Forelimb muscle (tissue), 1 donor: ENCODE measurements around the gene PITX1. TPM values are rescaled to one million over a fixed set of nuclear protein-coding genes. Genes with fewer than 3 reads are reported as not detected.
"Not testable (repeated sequence)": the region's sequence is repeated elsewhere in the genome, so short reads cannot be mapped to it uniquely, and the experiment has no call there.

Experiments
- DNase-seq: peaks from one replicate; pipeline ENCODE4 v3.0.0-alpha.2; 2013; ENCODE audit warnings: low read depth
- polyA plus RNA-seq: library from polyadenylated mRNA; unstranded; fragments of 120-200 nt; gene quantifications from one replicate; pipeline ENCODE4 v1.2.1, GENCODE V29; 2013; ENCODE audit not compliant: insufficient read length

Gene PITX1
- 17.8 TPM for polyA plus RNA-seq

DNA sequence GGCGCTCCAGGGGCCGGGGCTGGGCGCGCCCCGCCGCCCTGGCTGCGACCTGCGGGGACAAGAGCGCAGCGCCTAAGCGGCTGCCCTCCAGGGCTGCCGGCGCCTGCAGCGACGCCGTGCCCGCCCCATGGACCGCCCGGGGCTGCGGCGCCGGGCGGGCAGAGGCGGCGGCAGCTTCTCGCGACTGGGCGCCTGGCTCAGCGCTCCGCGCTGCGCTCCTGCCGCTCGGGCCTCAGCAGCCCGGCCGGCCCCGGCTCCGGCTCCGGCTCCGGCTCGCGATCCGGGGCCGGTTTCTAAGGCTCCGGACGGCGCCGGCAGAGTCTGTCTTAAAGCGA, at the start of gene PITX1:
TSS of gene PITX1 (minus strand) at position 328 of the 335 bp plus-strand sequence. CDS start 347 bp downstream, outside the sequence.
- DNase-seq: no peak

DNA sequence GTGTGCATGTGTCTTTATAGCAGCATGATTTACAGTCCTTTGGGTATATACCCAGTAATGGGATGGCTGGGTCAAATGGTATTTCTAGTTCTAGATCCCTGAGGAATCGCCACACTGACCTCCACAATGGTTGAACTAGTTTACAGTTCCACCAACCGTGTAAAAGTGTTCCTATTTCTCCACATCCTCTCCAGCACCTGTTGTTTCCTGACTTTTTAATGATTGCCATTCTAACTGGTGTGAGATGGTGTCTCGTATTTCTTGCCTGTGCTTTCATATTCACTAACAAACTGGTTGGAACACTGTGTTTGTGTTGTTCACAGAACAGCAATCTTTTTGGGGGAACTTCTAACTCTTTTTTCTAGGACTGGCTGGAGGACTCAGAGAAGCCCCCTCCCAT, 49.3 kb upstream of the PITX1 start:
- not testable (repeated sequence) for DNase-seq

DNA sequence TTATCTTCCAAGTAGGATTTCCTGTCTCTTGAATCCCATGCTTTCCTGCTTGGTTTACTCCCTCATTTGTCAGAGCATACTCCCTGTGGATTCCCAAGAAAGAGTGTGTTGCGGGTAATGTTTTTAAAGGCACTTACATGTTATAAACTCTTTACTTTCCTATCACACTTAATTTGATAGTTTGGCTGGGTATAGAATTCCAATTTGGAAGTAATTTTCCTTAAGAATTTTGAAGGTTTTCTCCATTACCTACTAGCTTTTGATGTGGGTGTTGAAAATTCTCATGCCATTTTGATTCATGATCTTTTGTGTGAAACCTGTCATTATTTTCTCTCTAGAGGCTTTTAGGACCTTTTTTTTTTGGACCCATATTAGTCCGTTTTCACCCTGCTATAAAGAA, 47.2 kb upstream of the PITX1 start:
- no peak for DNase-seq

DNA sequence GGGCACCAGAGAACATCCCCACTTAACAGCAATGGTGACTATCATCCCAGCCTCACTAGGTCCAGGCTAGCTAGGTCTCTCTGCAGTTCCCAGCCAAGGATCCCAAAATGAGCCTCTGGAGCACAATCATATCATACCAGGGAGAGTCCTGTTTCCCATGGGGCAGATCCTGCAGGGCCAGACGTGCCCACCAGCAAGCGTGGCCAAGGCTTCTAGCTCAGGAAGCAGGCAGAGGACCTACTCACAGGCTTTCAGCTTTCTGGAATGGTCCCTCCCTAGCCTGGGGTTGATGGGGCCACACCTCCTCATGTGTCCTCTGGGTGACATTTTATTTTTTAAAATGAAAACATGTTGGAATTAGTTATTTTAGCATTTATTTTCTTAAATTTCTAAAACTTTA, 45.7 kb upstream of the PITX1 start:
- DNase-seq: no peak

DNA sequence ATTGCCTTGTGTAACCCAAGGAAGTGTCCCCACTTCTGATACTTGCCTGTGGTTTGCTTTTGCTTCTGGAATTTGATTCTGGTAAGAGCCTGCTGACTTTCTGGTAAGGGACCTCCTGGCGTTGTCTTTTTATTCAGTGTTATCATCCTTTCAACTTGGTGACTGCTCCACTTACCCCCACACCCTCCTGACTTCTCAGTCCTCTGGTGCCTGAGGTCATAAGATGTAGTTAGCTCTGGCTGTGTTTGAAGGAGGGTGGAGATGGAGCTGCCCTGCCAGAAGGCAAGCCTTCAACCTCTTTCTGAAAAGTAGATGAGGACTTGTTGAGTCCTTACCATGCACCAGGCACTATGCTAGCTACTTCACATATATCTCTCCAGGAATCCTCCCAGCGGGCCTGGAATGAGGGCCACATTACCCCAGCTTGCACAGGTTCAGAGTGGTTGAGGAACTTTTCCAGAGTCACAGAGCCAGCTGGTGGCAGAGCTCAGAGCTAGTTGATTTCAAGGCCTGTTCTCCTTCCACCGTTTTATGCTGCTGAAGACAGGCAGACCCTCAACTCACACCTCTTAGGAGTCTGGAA, 45.2 kb upstream of the PITX1 start:
- DNase-seq: no peak

DNA sequence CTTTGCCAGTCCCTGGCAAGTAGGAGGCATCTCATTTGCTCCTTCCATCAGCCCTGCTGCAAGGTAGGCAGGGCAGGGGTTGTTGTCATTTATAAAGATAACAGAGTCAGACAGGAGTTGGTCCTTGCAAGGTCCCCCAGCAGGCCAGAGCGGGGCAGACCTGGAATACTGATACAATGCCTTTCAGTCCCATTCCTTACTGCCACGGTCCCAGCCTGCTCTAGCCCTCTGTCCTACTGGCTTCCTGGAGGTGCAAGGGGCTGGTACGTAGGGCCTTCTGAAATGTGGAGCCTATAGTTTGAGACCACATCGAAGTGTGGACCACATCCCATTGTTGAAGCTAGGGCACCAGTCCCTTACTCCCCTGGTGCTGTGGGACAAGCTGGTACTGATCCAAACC, 42.8 kb upstream of the PITX1 start:
- DNase-seq: no peak

DNA sequence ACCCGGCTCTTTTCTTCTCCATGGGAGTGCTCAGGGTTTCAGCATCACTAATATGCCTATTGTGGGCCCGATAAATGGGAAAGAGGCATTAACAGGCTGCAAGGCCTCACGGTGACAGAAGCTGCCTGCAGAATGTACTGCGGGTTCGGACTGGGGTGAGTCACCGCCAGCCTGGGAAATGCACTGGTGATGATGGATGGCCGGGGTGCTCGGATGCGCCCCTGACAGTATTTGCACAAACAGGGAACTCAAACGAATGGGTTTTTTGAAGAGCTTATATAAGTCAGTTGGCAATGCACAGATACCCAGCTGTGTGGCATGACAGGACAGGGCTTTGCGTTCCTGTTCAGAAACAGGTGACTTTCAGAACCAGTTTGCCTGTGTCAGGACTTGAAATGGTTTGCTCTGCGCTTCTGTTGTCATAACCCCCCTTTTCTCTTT, 42.0 kb upstream of the PITX1 start:
- DNase-seq: no peak

DNA sequence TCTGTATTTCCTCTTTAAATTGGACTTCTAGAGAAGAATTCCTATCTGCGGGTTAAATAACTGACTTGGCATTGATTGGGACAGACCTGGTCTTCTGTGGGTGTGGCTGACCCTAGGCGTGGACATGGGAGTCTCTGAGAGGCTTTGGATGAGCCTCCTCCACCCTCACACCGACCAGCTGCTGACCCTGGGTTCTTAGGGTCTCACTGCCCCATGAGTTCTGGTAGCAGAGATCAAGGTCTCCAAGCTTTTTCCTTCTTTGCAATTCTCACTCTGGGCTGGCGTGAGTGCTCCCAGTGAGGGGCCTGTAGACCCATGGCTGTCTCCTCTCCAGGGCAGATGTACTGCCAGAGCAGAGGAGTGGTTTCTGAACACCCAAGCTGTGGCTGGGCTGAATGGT, 41.6 kb upstream of the PITX1 start:
- DNase-seq: no peak

DNA sequence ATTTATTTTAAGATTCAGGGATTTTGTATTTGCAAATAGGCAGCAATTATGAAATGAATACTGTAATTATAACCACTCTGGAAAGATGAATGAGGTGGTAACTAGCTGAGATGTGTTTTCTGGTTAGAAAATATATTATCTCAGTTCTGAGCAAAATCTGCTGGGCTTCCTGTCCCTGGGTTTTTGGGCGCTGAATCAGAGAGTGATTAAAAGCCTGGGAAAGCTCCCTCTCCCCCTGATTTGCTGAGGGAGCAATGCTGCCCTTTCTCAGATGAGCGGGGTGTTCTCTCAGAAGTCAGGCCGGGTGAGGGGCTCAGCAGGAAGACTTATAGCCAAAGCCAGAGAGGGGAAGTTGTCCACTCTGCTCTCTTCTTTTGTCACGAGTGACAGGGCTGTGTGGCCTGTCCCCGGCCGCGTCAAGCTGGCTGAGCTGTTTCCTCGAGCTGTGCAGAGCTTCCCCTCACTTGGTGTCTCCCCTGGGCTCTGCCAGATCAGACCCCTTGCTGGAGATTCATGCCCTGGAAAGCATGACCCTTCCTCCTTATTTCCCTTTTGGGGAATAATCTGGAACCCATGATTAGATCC, 39.8 kb upstream of the PITX1 start:
- no peak for DNase-seq

DNA sequence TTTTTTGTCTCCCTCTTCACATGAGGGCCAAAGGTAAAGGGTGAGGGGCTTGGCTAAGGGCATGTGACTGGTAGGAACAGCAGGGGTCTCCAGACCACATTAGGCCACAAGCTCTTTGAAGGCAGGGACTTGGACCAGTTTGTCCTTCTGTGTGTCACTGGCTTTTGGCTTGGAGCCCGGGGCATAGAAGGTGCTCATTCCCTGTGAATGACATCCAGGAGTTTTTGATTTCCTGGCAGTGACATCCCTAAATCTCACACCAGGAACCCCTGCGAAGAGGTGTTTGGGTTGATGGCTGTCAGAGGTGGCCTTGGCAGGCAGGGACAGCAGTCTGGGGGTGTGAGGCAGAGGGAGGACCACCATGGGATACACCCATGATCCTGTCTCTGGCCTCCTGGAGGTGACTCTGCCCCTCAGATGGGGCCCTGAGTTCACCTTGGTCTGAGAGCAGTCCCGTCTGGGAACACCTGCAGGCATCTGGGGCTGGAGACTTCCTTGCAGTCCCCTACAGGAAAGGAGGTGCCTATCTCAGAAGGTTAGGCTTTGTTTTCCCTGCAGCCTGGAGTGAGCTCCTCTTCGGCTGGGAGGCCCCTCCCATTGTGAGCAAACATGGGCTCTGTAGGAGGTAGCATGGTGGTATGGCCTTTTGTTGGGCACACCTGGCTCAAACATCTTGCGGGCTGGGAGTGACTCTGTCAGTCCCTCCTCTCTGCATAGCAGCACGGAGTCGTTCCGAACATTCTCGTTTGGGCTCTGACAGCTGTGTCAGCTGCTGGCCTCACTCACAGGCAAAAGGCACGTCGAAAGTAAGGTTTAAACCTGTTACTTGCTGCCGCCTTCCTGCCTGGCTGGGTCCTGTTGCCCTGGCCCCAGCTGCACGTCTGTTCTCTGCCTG, 38.6 kb upstream of the PITX1 start:
- DNase-seq: no peak

DNA sequence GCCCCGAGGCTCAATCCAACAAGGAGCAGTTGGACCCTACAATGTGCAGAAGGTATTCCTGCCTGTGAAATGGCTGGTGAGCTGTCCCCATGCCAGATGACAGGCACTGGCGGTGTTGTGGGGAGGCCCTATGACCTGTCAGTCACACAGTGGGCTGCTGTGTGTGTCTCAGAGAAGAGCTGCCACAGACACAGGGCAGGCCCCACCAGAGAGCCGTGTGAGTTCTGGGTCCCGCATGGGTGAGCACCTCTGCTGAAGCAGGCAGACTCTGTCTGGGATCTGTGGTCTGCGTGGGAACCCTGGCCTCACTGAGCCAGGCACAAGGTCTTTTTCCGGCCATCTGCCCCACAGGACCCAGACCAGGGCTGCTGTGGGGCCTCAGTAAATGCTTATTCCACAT, 37.3 kb upstream of the PITX1 start:
- DNase-seq: no peak

DNA sequence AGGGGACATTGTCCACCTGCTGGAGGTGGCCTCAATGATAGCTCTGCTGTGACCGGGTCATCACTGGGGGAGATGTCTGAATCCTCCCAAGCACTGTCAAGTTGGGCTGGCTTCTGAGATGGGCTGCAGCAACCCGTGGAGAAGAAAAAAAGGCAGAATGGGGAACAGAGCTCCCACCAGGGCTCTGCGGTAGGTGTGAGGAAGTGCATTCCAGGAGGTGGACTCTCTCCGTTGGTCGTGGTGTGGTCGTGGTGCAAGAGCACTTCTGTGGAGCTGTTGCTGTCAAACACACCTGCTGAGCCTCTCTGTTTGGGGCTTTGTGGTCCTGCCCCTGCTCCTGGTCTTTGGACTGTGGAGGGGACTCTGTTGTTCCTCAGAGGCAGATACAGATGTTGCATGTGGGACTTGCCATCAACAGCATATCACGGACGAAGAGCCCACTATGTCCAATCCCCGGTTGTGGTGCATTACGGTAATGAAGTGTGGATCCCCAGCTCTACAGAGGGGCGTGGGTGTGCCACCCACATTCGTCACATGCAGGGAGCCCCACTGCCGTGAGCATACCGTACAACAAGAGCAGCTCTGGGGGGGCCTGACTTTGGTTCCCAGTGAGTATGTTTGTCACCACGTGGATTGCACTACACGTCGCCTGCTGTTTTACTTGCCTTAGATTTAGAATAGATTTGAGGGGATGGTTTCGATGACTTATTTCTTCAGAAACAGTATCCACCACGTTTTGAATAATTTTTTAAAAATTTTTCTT, 36.0 kb upstream of the PITX1 start:
- no peak for DNase-seq

DNA sequence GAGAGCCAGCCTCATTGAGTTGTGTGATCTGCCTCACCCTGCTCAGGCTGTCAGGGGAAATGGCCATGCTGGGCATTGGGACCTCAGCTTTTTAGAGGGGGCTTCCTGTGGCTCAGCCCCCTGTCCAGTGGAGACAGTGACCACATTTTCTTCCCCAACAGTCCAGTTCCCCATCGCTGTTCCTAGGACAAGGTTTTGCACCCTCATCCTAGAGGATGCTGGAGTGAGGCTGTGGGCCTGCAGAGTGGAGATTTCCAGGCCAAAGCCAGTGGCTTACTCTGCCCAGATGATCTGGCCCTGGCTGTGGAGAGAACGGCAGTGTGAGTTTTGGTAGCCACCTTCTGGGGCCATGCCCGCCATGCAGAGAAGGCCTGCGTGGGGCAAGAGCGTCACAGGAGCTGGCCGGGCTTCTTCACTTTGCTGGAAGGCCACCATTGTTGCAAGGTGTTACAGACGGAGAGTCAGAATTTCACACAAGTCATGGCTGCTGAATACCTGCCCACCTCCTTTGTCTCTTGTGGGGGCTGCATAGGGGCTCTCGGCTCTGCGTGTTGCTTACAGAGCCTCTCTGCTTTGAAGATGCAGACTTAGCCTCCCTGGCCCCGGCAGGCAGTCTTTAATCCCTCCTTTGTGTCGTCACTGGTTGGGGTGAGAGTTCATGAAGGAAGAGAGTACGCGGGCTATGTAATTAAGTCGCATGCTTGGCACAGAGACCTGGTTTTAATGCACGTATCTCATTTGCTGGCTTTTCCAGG, 35.2 kb upstream of the PITX1 start:
- no peak for DNase-seq

DNA sequence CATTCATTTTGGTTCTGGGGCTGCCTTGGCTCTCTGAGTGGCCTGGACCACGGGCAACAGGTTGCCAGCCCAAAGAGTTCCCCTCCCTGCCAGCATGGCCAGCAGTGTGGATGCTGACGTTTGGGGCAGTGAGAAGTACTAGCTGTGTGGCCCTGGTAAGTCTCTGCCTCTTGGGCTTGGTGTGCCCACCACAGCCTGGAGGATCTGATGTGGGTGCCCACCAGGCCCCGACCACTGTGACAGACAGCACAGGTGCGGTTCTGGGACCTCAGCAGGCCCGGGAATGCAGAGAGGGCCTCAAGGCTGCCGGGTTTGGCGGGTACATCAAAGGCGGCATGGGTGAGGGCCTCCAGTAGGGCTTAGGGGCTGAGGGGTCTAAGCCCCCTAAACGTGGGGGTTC, 33.6 kb upstream of the PITX1 start:
- no peak for DNase-seq

DNA sequence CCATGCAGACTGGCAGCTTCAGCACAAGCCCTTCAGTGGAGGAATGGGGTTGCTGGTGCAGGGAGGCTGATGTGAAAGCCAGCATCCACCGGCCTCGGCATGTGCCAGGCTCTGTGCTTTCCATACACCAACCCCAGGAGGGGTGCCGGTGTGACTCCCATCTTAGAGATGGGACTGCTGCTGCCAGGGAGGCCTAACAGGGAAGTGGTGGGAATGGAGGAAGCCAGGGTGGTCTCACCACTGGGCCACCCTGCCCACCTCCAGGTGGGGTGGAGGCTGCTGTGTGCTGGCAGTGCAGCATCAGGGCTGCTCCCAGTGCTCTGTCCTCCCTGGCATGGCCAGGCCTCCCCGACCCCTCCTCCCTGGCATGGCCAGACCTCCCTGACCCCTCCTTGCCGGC, 32.8 kb upstream of the PITX1 start:
- DNase-seq: no peak

DNA sequence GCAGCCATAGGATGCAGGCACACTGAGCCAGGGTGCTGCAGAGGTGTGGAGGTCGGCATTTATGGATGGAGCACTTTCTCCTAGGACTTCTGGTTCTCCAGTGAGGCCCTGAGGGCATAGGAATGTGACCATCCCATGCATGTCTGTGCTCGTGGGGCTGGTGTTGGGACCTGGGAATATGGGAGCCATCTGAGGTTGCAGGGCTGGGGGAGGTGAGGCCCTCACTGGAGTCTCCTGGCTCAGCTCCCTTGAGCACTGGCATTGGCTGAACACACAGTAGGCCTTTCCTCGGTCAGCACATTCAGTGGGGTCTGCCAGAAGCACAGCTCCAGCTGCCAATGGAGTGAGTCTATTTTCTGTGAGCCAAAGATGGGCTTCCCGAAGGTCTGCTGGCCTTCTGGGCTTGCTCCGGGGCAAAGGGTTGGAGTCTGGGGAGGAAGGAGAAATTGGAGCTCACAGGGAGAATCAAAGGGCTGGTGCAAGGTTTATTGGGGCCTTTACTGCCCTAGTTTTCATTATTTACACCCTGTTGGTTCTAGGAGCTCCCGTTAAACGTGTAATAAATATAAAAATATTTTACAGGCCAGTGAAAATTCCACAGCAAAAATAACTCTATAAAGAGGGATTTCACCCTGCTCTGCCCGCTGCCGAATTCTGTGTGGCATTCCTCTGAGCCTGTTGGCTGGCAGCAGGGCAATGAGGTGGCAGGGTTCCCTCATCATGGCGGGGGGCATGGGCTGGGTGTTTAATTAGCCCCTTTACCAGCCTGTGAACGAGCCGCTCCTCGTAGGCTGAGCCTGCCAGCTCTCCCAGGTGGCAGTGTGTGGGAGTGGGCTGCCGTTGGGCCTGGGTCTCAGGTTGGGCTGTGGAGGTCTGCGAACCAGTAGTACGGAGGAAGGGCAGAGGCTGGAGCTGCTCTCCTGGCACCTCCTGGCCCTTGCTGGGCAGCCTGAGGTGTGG, 31.6 kb upstream of the PITX1 start:
- DNase-seq: no peak

DNA sequence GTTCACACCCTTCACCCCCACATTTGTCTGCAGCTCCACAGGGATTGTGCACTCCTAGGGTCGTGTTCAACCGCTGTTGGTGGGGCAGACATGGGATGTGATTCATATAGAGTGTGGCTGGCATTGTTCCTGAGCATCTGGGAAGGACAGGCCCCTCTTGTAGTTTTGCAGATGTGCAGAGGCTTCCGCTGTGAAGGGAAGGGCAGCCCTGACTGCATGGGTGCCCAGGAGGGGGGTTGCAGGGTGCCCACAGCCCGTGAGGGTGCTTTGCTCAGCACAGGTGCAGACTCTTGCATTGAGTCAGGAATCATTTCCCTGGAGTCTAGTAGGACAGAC, 30.2 kb upstream of the PITX1 start:
- no peak for DNase-seq

DNA sequence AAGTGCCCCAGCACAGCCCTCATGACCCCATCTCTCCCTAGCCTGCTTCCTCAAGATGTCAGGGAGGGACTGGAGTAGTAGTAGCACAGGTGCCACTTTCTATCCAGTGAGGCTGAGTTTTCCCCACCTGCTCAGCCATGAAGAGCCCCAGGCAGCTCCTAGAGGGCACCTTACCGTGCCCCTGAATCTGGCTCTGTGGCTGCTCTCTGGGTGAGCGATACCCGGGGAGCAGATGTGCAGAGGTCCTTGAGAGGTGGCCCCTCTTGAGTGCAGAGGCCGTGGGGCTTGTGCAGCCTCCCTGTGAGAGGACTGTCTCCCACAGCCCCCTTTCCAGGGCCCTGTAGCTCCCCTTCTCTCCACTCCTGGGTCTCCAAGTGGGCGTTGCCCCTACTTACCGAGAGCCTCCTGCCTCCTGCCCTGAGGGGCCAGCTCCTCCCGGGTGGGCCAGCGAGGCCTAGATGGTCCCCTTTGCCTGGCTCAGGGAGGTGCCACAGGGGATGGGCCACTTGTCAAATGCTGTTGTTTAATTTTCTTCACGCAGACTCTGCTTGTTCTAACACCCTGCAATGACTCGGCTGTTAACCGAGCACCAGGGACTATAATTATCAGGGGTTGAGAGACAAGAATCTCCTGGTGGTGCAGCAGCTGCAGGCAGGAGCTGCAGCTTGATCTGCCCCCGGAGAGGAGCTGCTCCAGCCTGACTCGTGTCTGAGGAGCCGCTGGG, 29.6 kb upstream of the PITX1 start:
- DNase-seq: no peak

DNA sequence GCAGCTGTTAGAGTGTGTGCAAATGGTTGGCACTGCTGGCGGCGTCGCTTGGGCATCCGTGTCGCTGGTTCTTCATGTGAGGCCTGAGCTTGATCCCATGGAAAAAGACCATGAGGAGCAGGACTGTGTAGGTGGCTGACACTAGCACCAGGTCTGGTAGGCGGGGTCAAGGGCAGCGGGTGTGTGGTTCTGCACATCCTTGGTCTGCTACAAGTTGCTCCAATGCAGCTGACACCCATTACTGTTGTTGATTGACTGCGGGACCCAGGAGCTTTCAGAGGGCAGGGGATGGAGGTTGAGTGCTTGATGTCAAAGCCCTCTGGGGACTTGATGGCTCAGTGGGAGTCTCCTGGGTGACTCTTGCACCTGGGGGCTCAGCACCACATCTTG, 29.0 kb upstream of the PITX1 start:
- DNase-seq: no peak
